Neutrophil (primary cell): Measurements from ENCODE around the gene TTC33.
A peak's percentile ranks its signal among the peaks of the same experiment; 100 is the strongest.

ENCODE experiments used
- H3K27ac ChIP-seq: fragments of 200-600 bp; sonication (generic); 2 replicates; pipeline ENCODE4 v1.5.1; 2016; ENCODE audit warnings: mild to moderate bottlenecking, moderate library complexity
- H3K27me3 ChIP-seq: fragments of 200-600 bp; sonication (generic); 2 replicates; pipeline ENCODE4 v1.6.0; 2016; ENCODE audit warnings: mild to moderate bottlenecking
- H3K36me3 ChIP-seq: fragments of 200-600 bp; sonication (generic); 2 replicates; pipeline ENCODE4 v1.5.1; 2017
- H3K4me1 ChIP-seq, 2 experiments: fragments of 200-600 bp in 1 of 2; sonication (generic) in 1 of 2; 1 replicate in 1 of 2; 2 replicates in 1 of 2; pipeline versions ENCODE4 v1.5.1 to v1.6.1; 2013 to 2016; ENCODE audit warnings: low read depth in 1 of 2, low read length in 1 of 2, mild to moderate bottlenecking in 1 of 2, moderate library complexity in 1 of 2; ENCODE audit not compliant: control insufficient read depth in 1 of 2, insufficient read depth in 1 of 2
- H3K4me3 ChIP-seq, 2 experiments: fragments of 200-600 bp in 1 of 2; sonication (generic) in 1 of 2; 1 replicate in 1 of 2; 2 replicates in 1 of 2; pipeline ENCODE4 v1.5.1; 2013 to 2016; ENCODE audit warnings: low read depth in 1 of 2, low read length in 1 of 2, mild to moderate bottlenecking in 1 of 2, moderate library complexity in 1 of 2
- H3K9me3 ChIP-seq: fragments of 200-600 bp; sonication (generic); 2 replicates; pipeline ENCODE4 v1.5.1; 2016
- CTCF ChIP-seq: fragments of 200-600 bp; sonication (generic); IDR thresholded peaks from 2 replicates; pipeline ENCODE4 v1.5.1; 2016; ENCODE audit warnings: antibody characterized with exemption

Gene TTC33

GRCh38 chr5:40738502-40738901, 17.3 kb downstream of the TTC33 start:
- Histone ChIP-seq H3K27me3 (no peaks in the 10 kb centered on the region), H3K27ac (no peak overlapping the region), H3K4me1 (peaks cover 0 to 2% of the 10 kb centered on the region in 2 experiments), H3K36me3 (peaks cover 21% of the 10 kb centered on the region), H3K4me3 (no peak overlapping the region), H3K9me3 (no peaks in the 10 kb centered on the region)
- no peak for TF ChIP-seq CTCF

GRCh38 chr5:40736103-40736875, 19.5 kb downstream of the TTC33 start:
- peak; percentile 26 for TF ChIP-seq CTCF
- no peak overlapping the region for H3K27ac ChIP-seq
- H3K36me3 ChIP-seq = peaks cover 16% of the 10 kb centered on the region
- H3K9me3 ChIP-seq = no peaks in the 10 kb centered on the region
- H3K4me3 ChIP-seq = no peak overlapping the region
- no peaks in the 10 kb centered on the region for H3K27me3 ChIP-seq
- peaks cover 0 to 5% of the 10 kb centered on the region in 2 experiments for H3K4me1 ChIP-seq

- no peak for TF ChIP-seq CTCF
- Histone ChIP-seq H3K4me1 (peaks cover 0 to 5% of the 10 kb centered on the region in 2 experiments), H3K36me3 (peaks cover 9% of the 10 kb centered on the region), H3K27me3 (no peaks in the 10 kb centered on the region), H3K27ac (no peak overlapping the region), H3K9me3 (no peaks in the 10 kb centered on the region), H3K4me3 (no peak overlapping the region)
Measured at GRCh38 chr5:40735609-40736008, 20.2 kb downstream of the TTC33 start.

- Histone ChIP-seq H3K27me3 (no peaks in the 10 kb centered on the region), H3K36me3 (peaks cover 6% of the 10 kb centered on the region), H3K4me1 (peaks cover 0 to 5% of the 10 kb centered on the region in 2 experiments), H3K27ac (no peak overlapping the region), H3K9me3 (no peaks in the 10 kb centered on the region), H3K4me3 (no peak overlapping the region)
- TF ChIP-seq CTCF = no peak
Measured at GRCh38 chr5:40734986-40735385, 20.8 kb downstream of the TTC33 start.

- no peak overlapping the region for H3K4me3 ChIP-seq
- H3K27ac ChIP-seq = no peak overlapping the region
- H3K9me3 ChIP-seq = no peaks in the 10 kb centered on the region
- no peak for TF ChIP-seq CTCF
- peaks cover 6% of the 10 kb centered on the region for H3K36me3 ChIP-seq
- H3K4me1 ChIP-seq = peaks cover 0 to 5% of the 10 kb centered on the region in 2 experiments
- H3K27me3 ChIP-seq = no peaks in the 10 kb centered on the region
Measured at GRCh38 chr5:40733879-40734563, 21.7 kb downstream of the TTC33 start.
